Large intestine (tissue), 3 donors: ENCODE data around the gene BRD4. TPM values are rescaled to one million over a fixed set of nuclear protein-coding genes. Genes with fewer than 3 reads are reported as not detected.
A peak's percentile ranks its signal among the peaks of the same experiment; 100 is the strongest.
"Not testable (repeated sequence)": the region's sequence is repeated elsewhere in the genome, so short reads cannot be mapped to it uniquely, and the experiment has no call there.

Experiments
- DNase-seq, 2 donors: peaks; one replicate each; pipeline versions ENCODE4 v3.0.0 to v3.0.0-alpha.2; 2013
- H3K27ac ChIP-seq: one replicate; pipeline ENCODE4 v1.5.1; 2013; ENCODE audit warnings: low read length
- H3K27me3 ChIP-seq: 2 replicates; pipeline ENCODE4 v1.6.1; 2013; ENCODE audit warnings: low read length; ENCODE audit not compliant: control insufficient read depth, insufficient read depth
- H3K36me3 ChIP-seq: 2 replicates; pipeline ENCODE4 v1.6.1; 2013; ENCODE audit warnings: low read length; ENCODE audit not compliant: control insufficient read depth, insufficient read depth
- H3K4me1 ChIP-seq: one replicate; pipeline ENCODE4 v1.6.1; 2013; ENCODE audit warnings: low read length; ENCODE audit not compliant: control insufficient read depth, insufficient read depth
- H3K4me3 ChIP-seq: one replicate; pipeline ENCODE4 v1.5.1; 2013; ENCODE audit warnings: low read length
- H3K9me3 ChIP-seq: one replicate; pipeline ENCODE4 v1.6.1; 2013; ENCODE audit warnings: mild to moderate bottlenecking, low read depth, low read length, moderate library complexity; ENCODE audit not compliant: control insufficient read depth
- WGBS: methylation state at CpG from one replicate; pipeline ENCODE4 v1.1.5; 2013; ENCODE audit warnings: low lambda C conversion rate; ENCODE audit not compliant: insufficient coverage; 5-methylcytosine and 5-hydroxymethylcytosine counted together
- polyA plus RNA-seq: library from polyadenylated mRNA; unstranded; fragments of 120-200 nt; gene quantifications from one replicate; pipeline ENCODE4 v1.2.1, GENCODE V29; 2013

The BRD4 gene
- polyA plus RNA-seq, 1 donor, result 39.1 TPM

GRCh38 chr19:15335992-15336391 lies 3.7 kb upstream of the BRD4 start:
- WGBS, result 100% methylated on average over 3 of the region's 7 CpGs
- not testable (repeated sequence) for H3K36me3 ChIP-seq, H3K27ac ChIP-seq, DNase-seq, H3K4me1 ChIP-seq, H3K4me3 ChIP-seq, H3K9me3 ChIP-seq, H3K27me3 ChIP-seq

- no peaks in the 10 kb centered on the region for H3K9me3 ChIP-seq
- peak overlapping the region; percentile 93 for H3K4me3 ChIP-seq
- peaks cover 11% of the 10 kb centered on the region for H3K4me1 ChIP-seq
- H3K27ac ChIP-seq, result peak overlapping the region; percentile 66
- WGBS, result no CpG with 5 or more reads among the region's 122 CpGs
- DNase-seq, result peak; percentile 49 to 75
- H3K27me3 ChIP-seq, result no peaks in the 10 kb centered on the region
- H3K36me3 ChIP-seq, result no peaks in the 10 kb centered on the region
Observed at GRCh38 chr19:15331419-15332310, 674 bp downstream of the BRD4 start.

- DNase-seq, result peak in 1 of 2 donors; percentile 45
- Histone ChIP-seq H3K27ac (peak overlapping the region; percentile 66), H3K36me3 (no peaks in the 10 kb centered on the region), H3K9me3 (no peaks in the 10 kb centered on the region), H3K27me3 (no peaks in the 10 kb centered on the region), H3K4me1 (peaks cover 11% of the 10 kb centered on the region), H3K4me3 (peak overlapping the region; percentile 93)
- whole genome bisulfite sequencing, result 0% methylated on average over 4 of the region's 17 CpGs
Observed at GRCh38 chr19:15330801-15331418, 1.4 kb downstream of the BRD4 start.

- Histone ChIP-seq H3K4me3 (no peak overlapping the region), H3K27ac (no peak overlapping the region), H3K9me3 (no peaks in the 10 kb centered on the region), H3K4me1 (peaks cover 21% of the 10 kb centered on the region), H3K27me3 (no peaks in the 10 kb centered on the region), H3K36me3 (no peaks in the 10 kb centered on the region)
- 93% methylated on average over 3 of the region's 10 CpGs for WGBS
- DNase-seq, result no peak
Observed at GRCh38 chr19:15328312-15328711, 4.0 kb downstream of the BRD4 start.

- peaks cover 13% of the 10 kb centered on the region for H3K4me1 ChIP-seq
- no peaks in the 10 kb centered on the region for H3K9me3 ChIP-seq
- DNase-seq, result peak in 1 of 2 donors; percentile 50
Observed at GRCh38 chr19:15324791-15325519, 7.4 kb downstream of the BRD4 start.

GRCh38 chr19:15323496-15324235 lies 8.7 kb downstream of the BRD4 start:
- no peak overlapping the region for H3K4me3 ChIP-seq
- DNase-seq, result no peak
- no peaks in the 10 kb centered on the region for H3K36me3 ChIP-seq
- peaks cover 10% of the 10 kb centered on the region for H3K4me1 ChIP-seq
- no peak overlapping the region for H3K27ac ChIP-seq
- H3K27me3 ChIP-seq, result no peaks in the 10 kb centered on the region
- no CpG with 5 or more reads among the region's 5 CpGs for WGBS
- H3K9me3 ChIP-seq, result no peaks in the 10 kb centered on the region

More at GRCh38 chr19:15324791-15325519, 7.4 kb downstream of the BRD4 start:
- no peak overlapping the region for H3K27ac ChIP-seq
- no CpG with 5 or more reads among the region's 6 CpGs for WGBS
- no peaks in the 10 kb centered on the region for H3K36me3 ChIP-seq
- no peak overlapping the region for H3K4me3 ChIP-seq
- H3K27me3 ChIP-seq, result no peaks in the 10 kb centered on the region

GRCh38 chr19:15321739-15322138 lies 10.6 kb downstream of the BRD4 start:
- Histone ChIP-seq H3K4me3 (no peak overlapping the region), H3K9me3 (no peaks in the 10 kb centered on the region), H3K27me3 (no peaks in the 10 kb centered on the region), H3K36me3 (no peaks in the 10 kb centered on the region), H3K4me1 (peaks cover 10% of the 10 kb centered on the region), H3K27ac (no peak overlapping the region)
- DNase-seq, result no peak
- WGBS, result 60% methylated on average over 1 of the region's 2 CpGs

- DNase-seq, result no peak
- 76% methylated on average over 3 of the region's 4 CpGs for WGBS
- no peak overlapping the region for H3K27ac ChIP-seq
- H3K27me3 ChIP-seq, result no peaks in the 10 kb centered on the region
- peaks cover 5% of the 10 kb centered on the region for H3K4me1 ChIP-seq
- no peak overlapping the region for H3K4me3 ChIP-seq
- H3K9me3 ChIP-seq, result no peaks in the 10 kb centered on the region
- H3K36me3 ChIP-seq, result no peaks in the 10 kb centered on the region
Observed at GRCh38 chr19:15320116-15320515, 12.2 kb downstream of the BRD4 start.

- Histone ChIP-seq H3K4me1 (no peaks in the 10 kb centered on the region), H3K27ac (no peak overlapping the region)
- WGBS, result no CpG with 5 or more reads among the region's 6 CpGs
Observed at GRCh38 chr19:15318241-15318691, 14.1 kb downstream of the BRD4 start.

More at GRCh38 chr19:15318241-15318691, 14.1 kb downstream of the BRD4 start:
- Histone ChIP-seq H3K4me3 (no peak overlapping the region), H3K9me3 (no peaks in the 10 kb centered on the region), H3K36me3 (no peaks in the 10 kb centered on the region), H3K27me3 (no peaks in the 10 kb centered on the region)
- no peak for DNase-seq
